NCI-H2196 (cell line): ENCODE measurements around the gene TCL1B.
"Not testable (repeated sequence)": the region's sequence is repeated elsewhere in the genome, so short reads cannot be mapped to it uniquely, and the experiment has no call there.

ENCODE experiments used
- DNase-seq: peaks from one replicate; lab custom pipeline; 2025; ENCODE audit not compliant: unreplicated experiment; lab: John Stamatoyannopoulos, UW

The TCL1B gene

DNA sequence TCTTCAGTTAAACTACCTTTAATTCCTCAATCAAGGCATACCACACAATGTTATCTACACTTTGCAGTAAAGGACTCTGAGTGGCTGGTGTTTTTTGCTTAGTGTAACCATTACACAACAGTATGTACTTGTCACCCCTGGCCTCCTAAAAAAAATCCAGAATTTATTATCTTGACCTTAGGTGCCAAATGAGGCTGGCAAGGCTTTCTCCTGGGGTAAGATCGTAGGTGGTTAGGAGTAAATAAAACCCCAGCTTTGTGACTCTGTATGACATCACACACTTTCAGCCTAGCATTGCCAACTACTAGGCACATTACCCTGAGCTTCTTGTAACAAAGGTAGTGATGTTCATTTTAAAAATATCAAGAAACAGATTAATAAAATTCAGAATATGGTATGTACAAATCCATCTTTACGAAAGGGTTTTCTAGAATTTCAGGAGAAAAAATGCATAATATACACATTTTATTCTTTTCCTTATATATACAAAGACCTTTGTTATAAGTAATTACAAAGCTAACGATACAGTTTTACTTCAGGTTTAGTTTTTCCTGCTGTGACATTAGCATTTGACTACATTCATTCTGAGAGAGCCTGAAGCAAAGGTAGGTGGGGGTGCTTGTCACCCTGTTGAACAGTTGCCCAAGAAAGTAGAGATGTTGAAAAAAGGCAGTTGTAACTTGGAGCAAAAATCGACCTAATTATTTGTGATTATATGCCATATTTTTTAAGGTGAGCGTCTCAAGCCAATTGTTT, 14.2 kb downstream of the TCL1B start:
- no peak for DNase-seq

DNA sequence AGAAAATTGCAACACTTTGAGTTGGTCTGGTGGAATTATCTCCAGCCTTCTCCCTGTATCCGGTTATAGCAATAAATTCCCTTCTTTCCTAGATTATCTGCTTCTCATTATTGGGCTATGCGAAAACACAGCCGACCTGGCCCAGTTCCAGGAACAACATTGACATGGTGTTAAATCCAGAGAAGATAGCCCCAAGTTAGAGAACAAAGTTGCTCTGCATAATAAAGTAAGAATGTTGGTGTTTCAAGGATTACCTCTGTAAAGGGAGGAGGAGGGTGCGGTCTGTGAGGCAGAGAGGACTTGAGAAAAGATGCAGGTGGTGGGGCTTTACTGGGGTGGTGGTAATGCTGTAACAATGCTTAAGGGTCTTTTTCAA, 15.6 kb downstream of the TCL1B start:
- no peak for DNase-seq

DNA sequence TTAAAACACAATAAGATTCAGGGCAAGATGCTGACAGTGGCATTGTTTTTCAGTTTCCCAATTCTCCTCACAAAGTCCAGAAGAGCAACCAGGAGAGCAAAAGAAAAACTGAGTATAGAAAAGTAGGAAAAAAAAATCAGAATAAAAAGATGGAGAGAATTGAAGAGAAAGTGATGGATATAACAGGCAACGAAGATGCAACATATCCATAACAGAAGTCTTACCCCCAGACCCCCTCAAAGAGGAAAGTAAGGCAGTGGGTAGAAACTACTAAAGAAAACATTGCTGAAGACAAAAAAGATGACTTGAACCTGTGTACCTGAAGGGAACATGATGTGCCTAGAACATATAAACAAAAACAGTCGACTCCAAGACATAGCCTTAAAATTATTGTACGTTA, 17.1 kb downstream of the TCL1B start:
- no peak for DNase-seq

DNA sequence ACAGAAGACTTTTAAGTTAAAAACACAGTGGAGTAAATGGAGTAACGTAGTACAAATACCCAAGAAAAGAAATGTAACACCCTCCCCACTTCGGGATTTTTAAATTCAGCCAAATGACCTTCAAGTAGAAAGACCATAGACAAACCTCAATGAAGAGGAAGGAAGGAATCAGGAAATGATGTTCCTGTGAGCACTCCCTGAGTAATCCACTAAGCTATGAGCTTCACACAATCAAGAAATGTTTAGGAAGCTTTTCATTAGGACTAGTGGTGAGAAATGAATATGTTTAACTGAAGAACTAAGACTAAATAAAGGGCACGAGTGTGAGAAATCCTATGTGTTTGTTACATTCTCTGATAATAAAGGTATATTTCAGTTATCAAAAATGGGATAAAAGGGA, 17.6 kb downstream of the TCL1B start:
- DNase-seq: no peak

DNA sequence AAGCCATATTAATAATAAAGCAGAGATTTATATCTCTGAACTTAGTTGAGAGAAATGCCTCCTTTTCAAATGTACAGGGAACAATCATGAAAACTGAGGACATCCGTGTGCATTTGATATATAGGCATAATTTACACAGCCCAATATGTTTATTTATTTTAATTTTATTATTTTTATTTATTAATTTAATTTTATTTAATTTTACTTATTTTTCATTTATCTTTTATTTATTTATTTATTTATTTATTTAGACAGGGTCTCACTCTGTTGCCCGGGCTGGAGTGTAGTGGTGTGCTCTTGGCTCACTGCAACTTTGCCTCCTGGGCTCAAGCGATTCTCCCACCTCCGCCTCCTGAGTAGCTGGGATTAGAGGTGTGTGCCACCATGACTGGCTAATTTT, 19.3 kb downstream of the TCL1B start:
- DNase-seq: no peak

DNA sequence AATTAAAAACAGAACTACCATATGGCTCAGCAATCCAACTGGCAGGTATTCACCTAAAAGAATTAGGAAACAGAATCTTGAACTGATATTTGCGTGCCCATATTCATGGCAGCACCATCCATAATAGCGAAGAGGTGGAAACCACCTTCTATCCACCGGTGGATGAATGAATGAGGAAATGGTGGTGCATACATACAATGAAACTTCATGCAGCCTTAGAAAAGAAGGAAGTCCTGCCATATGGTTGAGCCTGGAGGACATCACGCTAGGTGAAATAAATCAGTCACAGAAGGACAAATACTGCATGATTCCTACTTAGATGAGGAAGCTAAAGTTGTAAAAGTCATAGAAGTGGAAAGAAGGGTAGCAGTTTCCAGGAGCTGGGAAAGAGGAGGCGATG, 21.1 kb downstream of the TCL1B start:
- DNase-seq: no peak

DNA sequence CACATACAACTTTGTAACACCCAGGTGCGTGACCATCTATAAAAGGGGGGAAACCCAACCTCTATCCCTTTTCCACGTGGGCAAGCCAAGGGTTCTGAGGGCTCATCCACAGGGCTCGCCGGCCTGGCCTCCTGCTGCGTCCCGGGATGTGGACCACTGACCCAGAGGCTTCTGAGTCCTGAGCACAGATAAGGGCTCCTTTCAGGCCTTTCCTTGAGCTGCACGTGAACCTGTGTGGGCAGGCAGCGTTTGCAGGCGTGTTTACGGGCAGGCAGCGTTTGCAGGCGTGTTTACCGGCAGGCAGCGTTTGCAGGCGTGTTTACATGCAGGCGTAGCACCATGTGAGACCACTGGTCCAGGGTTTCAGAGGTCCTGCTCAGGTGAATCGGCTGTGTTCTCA, 23.9 kb downstream of the TCL1B start:
- DNase-seq: no peak

DNA sequence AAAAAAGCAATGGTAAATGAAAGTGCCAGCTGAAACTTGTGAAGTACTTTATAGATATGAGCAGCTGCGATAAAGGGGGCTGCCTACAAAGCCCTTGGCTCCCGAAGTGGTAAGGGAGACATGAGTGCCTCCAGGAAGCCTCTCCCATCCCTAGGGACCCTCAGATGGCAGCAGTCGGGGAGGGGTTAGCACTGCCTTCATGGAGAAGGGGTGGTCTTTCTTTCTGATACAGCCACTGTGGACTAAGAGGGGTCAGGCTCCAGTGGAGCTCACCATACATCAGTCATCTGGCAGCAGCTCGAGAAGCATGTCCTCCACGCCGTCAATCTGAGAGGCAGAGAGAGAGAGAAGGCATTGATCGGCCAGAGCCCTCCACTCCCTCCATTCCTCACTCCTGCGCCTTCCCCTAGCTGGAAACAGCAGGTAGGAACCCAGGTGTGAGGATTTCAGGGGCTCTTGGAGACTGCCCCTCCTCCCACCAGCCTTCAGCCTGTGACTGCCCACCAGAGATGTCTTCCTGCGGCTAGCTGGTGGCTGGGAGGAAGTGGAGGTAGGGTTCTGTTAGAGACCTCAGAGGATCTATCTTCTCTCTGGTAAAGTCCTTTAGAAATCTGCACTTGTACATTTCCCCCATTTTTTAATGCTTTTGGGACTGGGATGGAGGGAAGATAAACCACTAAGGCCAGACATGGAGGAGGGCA, 25.4 kb downstream of the TCL1B start:
- DNase-seq: no peak

DNA sequence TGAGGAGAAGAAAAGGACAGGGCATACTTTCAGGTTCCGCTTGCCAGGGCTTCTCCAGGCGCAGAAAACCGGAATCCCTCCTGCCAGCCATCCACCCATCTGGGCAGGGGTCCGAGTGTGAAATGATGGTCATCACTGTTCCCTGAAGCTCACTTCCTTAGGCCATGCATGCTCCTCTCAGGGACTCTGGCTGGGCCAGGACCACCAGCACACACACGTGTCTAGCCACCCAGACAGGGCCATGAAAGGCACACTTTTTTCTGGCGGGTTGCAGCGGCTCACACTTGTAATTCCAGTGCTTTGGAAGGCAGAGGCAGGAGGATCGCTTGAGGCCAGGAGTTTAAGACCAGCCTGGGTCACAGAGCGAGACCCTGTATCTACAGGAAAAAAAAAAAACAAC, 26.2 kb downstream of the TCL1B start:
- no peak for DNase-seq

DNA sequence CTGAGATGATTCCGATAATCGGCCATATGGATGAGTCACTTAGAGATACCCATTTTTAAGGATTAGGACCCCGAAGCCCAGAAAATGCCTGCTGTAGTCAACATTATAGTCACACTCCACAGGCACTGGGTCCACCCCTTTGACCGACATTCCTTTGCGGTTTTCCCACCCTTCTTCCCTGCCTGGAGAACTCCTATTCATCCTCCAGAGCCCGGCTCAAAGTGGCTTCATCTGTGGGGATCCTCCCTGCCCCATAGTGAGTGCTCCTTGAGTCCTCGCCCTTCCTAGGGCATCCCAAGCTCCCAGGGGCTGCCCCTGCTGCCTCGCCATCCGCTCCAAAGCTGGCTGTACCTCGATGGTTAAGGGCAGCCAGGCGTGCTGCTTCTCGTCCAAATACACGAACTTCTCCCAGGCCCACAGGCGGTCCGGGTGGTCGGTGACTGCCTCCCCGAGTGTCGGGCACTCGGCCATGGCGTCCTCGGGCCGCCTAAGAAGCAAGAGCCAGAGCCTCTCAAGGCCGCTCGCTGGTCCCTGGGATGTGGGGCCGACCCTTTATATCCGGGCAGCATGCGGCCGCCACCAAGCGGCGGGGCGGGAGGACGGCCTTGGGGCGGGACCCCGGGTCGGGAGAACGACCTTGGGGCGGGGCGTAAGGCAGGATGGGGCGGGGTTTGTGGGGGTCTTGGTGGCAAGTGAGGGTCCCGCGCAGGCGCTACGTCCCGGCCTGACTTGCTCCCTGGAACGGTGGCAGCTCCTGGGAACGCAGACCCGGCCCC, 27.6 kb downstream of the TCL1B start, which contains the start of gene TCL1A:
TCL1A (minus strand) TSS at position 530 of the 776 bp plus-strand sequence; CDS start at position 471, 59 bp downstream.
- no peak for DNase-seq

DNA sequence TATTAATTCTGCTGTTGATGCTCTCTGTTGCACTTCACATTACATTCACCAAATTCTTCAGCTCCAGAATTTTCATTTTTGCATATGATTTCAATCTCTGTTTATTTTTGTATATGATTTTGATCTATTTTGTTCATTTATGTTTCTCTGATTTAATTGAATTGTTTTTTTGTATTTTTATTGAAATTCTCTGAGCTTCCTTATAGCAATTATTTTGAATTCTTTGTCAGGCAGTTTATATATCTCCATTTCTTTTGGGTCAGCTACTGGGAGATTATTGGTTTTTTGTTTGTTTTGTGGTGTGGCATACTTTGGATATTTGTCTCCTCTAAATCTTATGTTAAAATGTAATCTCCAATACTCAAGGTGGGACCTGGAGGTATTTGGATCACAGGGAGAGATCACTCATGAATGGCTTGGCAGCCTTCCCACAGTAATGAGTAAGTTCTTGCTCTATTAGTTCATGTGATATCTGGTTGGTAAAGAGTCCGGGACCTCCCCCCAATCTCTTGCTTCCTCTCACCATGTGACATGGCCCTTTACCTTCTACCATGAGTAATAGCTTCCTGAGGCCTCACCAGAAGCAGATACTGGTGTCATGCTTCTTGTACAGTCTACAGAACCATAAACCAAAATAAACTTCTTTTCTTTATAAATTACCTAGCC, 36.4 kb downstream of the TCL1B start:
- DNase-seq: no peak

DNA sequence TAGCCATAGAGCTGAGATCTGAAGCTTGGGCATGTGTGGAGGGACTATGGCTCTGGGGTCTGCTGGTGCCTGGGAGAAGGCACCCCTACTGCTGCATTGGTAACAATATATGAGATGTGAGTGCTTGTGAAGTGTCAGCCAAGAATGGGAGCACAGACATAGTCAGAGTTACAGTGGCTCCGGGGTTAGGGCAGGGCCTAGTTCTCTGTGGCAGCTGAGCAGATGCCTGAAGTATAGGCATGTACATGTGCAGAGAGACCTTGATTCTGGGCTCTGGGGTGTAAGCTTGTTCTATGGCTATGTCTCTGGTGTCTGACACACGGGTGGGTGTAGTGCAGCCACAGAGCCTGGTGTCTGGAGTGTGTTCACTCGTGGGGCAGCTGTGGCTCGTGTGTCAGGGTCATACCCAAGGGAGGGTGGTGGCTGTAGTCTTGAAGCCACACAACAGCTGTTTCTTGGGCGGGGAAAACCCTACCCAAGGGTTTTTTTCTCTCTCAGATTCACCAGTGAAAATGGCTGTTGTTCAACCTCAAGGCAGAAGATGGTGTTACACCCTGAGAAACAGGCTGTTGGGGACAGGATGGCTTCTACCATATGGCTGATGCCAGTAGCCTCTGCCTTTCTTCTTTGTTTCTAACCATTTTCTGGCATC, 39.6 kb downstream of the TCL1B start:
- no peak for DNase-seq

DNA sequence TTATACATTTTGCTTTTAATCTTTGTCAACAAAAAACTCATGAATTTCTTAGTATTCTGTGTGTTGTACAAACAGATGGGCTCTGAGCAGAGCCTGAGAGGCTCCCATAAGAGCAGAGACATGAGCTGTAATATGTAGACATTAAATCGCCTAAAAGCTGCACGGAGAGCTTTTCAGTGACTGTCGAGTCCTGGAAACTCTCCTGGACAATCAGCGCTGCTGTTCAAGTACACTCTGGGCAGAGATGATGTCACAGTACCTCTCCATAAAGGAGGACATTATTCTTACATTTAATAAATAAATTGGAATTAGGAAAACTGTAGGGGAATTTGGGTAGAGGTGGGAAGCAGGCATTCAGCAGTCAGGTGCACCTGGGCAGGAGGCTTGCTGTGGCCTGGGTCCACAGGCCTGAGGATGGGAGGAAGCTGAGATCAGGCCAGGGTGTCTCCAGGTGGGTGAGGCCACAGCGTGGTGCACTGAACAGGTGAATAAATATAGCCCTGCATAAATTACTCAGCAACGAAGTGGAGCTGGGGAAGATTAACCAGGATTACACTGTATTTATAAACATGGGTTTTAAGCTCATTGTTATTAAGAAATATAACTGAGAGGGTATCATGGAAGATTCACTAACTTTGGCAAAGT, 41.0 kb downstream of the TCL1B start:
- DNase-seq: no peak

DNA sequence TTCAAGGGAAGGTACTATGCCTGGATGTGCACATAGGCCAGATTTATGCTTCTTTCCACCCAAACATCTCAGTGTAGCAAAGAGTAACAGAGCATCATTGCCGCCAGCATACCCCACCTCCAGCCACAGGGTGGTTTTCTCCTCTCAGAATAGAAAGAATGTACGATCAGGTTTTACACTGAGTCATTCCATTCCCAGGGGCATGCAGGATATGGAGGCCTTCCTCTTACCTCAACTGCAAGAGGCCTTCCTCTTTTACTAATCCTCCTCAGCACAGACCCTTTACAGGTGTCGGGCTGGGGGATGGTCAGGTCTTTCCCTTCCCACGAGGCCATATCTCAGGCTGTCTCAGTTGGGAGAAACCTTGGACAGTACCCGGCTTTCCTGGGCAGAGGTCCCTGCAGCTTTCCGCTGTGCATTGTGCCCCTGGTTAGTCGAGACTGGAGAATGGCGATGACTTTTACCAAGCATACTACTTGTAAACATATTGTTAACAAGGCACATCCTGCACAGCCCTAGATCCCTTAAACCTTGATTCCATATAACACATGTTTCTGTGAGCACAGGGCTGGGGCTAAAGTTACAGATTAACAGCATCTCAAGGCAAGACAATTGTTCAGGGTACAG, 43.3 kb downstream of the TCL1B start:
- not testable (repeated sequence) for DNase-seq

DNA sequence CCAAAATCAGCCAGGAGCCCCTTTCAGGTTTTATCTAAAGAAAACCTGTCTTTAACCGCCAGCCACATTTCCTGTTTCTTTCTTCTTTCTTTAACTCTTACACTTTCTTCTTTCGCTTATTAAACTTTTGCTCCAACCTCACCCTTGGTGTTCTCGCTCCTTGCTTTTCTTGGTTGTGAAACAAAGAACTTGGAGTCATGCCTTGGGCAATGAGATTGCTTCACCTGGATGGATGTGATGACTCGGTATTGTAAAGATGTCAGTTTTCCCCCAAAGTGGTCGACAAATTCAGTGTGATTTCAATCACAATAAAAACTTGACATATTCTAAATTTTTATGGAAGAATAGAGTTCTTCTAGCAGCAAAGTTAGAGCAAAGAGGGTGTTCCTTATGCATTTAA, 43.9 kb downstream of the TCL1B start:
- no peak for DNase-seq

DNA sequence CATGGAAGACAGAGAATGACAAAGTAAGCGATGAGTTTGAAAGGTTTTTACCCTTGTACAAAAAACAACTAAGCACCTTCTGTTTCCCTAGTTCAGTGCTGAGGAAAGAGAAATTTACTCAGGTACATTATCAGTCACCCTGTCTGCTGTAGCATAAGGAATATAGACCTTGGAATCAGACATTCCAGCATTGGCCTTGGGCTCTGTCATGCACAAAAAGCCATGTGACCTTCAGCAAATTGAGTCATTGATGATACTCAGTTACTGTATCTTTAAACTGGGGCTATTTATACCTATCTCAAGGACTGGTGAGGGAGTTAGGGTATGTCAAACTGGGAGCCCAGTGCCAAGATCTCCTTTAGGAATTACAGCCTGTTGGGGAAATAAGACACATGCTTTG, 47.0 kb downstream of the TCL1B start:
- DNase-seq: no peak

DNA sequence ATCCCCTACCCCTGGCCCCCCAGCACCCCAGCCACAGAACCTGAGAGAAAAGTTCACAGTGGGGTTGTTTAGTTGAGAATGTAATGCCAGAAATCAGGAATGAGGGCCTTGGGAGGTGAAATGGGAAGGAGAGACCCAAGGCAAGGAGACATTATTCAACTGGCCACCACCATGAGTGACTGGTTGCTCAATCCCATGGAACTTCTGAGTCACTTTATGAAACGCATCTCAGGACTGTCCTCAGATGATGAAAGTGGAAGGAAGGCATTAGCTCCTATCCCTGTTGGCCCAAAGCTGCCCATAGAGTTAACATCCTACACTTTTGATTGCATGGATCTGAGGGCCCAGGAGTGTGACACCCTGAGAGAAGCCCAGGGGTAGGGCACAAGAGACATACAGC, 53.1 kb downstream of the TCL1B start:
- DNase-seq: no peak

DNA sequence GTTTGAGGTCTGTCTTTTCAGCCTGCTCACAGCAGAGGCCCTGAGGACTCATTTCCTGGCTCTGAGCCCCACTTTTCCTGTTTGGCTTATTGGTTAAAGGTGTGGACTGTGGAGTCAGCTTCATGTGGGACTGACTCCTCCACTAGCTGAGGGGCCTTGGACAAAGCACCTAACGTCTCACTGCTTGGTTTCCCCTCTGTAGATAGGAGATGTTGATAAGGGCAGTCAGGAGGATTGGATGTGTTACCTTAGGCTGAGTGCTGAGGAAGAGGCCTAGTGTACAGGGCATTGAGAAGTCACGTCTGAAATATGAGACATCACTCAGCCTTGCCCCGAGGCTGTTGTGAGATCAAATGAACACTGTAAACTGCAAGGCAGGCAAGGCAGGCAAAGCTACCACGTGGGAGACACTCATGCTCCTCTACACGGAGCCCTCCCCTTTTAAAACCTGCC, 54.8 kb downstream of the TCL1B start:
- peak; percentile 58 for DNase-seq

DNA sequence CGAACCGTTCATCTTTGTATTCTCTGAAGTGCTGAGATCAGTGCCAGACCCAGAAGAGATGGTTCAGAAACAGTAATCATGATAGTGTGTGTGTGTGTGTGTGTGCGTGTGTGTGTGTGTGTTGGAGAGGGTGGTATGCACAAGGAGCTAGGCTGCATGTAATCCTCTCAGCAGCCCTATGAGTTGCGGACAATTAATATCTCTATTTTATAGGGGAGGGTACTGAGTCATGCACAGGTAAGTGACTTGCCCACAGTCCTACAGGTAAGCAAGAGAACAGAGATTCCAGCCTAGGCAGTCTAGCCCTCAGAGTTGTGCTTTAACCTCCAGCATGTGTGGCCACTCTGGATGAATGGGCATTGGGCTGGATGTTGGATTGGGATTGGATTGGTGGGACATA, 55.6 kb downstream of the TCL1B start:
- no peak for DNase-seq
